ENCODE results near the gene MYPN. TPM values are rescaled to one million over a fixed set of nuclear protein-coding genes. Genes with fewer than 3 reads are reported as not detected.

Gene MYPN
- total and polyA plus RNA-seq, 2 donors from 2014 or later, result 0.06 TPM; not detected in 1

GRCh38 chr10:68073631-68074030 is 35.7 kb upstream of the MYPN start:
- H3K4me3 ChIP-seq (ENCODE audit: low read length in 3 of 3), result peak overlapping the region; percentile 92 to 95 (median 95)
- H3K27me3 ChIP-seq (ENCODE audit: control insufficient read depth, insufficient read depth, low read length), result no peaks in the 10 kb centered on the region
- peaks cover 0 to 8% (median 3%) of the 10 kb centered on the region in 3 donors for H3K4me1 ChIP-seq (ENCODE audit: control insufficient read depth in 2 of 3, insufficient read depth in 2 of 3, low read depth in 1 of 3, low read length in 3 of 3)
- peak overlapping the region in 1 of 3 donors; percentile 98 for H3K9ac ChIP-seq (ENCODE audit: low read length in 3 of 3)
- H3K36me3 ChIP-seq (ENCODE audit: control insufficient read depth in 2 of 3, insufficient read depth in 3 of 3, low read length in 3 of 3), result no peaks in the 10 kb centered on the region
- TF ChIP-seq, protein P1, sequence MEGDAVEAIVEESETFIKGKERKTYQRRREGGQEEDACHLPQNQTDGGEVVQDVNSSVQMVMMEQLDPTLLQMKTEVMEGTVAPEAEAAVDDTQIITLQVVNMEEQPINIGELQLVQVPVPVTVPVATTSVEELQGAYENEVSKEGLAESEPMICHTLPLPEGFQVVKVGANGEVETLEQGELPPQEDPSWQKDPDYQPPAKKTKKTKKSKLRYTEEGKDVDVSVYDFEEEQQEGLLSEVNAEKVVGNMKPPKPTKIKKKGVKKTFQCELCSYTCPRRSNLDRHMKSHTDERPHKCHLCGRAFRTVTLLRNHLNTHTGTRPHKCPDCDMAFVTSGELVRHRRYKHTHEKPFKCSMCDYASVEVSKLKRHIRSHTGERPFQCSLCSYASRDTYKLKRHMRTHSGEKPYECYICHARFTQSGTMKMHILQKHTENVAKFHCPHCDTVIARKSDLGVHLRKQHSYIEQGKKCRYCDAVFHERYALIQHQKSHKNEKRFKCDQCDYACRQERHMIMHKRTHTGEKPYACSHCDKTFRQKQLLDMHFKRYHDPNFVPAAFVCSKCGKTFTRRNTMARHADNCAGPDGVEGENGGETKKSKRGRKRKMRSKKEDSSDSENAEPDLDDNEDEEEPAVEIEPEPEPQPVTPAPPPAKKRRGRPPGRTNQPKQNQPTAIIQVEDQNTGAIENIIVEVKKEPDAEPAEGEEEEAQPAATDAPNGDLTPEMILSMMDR (IDR thresholded peaks at IDR 0.05; ENCODE audit: borderline replicate concordance, extremely low read depth, insufficient read depth), result no peak
- intact Hi-C loops (cut with DNase I), result no loop called here
- DNase-seq (no peak), FAIRE-seq (no peak)
- H3K9me3 ChIP-seq (ENCODE audit: control insufficient read depth in 2 of 3, insufficient read depth in 1 of 3, low read length in 3 of 3), result no peaks in the 10 kb centered on the region
- no peak overlapping the region for H3K27ac ChIP-seq (ENCODE audit: low read depth in 2 of 2, low read length in 2 of 2)

DNA sequence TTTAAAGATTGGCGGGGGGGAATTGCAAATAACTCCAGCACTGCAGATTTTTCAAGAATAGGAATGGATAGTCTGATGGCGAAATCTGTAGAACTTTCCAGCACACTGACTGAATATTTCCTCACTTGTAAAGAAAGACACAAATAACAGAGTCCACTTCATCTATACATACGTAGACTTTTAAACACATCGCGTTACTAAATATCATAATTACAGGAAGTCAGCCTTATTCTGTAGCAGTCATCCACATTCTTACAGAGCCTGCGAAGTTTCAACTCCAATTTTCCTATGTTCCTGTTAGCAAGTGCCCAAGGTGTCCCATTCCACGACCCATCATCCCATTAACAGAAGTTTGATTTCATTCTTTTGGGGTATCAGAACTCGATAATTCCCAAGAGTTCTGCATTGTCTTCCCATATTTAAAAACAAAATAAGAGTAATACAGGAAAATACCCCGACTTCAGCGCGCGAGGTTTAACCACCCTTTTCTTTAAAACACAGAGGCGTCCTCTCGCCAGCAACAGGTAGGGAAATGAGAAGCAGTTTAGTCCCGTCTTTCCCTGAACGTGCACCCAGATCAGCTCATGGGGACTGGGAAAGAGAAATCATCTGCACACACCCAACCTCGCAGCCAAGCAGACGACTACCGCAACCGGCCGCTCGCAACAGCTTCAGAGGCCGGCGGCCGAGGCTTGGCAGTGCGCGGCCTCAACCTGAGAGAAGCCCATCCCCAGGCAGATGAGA is 35.1 kb upstream of the MYPN start:
- Histone ChIP-seq H3K36me3 (ENCODE audit: control insufficient read depth in 2 of 3, insufficient read depth in 3 of 3, low read length in 3 of 3) (no peaks in the 10 kb centered on the region), H3K27me3 (ENCODE audit: control insufficient read depth, insufficient read depth, low read length) (no peaks in the 10 kb centered on the region), H3K4me3 (ENCODE audit: low read length in 3 of 3) (peak overlapping the region; percentile 92 to 95 (median 95)), H3K9me3 (ENCODE audit: control insufficient read depth in 2 of 3, insufficient read depth in 1 of 3, low read length in 3 of 3) (no peaks in the 10 kb centered on the region), H3K9ac (ENCODE audit: low read length in 3 of 3) (peak overlapping the region; percentile 88 to 98 (median 96)), H3K27ac (ENCODE audit: low read depth in 2 of 2, low read length in 2 of 2) (peak overlapping the region; percentile 99), H3K4me1 (ENCODE audit: control insufficient read depth in 2 of 3, insufficient read depth in 2 of 3, low read depth in 1 of 3, low read length in 3 of 3) (peaks cover 0 to 8% (median 3%) of the 10 kb centered on the region in 3 donors)
- TF ChIP-seq, protein P1 (IDR thresholded peaks at IDR 0.05; ENCODE audit: borderline replicate concordance, extremely low read depth, insufficient read depth), result no peak
- FAIRE-seq (no peak), DNase-seq (peak in 2 of 5 donors; percentile 37 to 47)
- intact Hi-C loops (cut with DNase I), result no loop called here

DNA sequence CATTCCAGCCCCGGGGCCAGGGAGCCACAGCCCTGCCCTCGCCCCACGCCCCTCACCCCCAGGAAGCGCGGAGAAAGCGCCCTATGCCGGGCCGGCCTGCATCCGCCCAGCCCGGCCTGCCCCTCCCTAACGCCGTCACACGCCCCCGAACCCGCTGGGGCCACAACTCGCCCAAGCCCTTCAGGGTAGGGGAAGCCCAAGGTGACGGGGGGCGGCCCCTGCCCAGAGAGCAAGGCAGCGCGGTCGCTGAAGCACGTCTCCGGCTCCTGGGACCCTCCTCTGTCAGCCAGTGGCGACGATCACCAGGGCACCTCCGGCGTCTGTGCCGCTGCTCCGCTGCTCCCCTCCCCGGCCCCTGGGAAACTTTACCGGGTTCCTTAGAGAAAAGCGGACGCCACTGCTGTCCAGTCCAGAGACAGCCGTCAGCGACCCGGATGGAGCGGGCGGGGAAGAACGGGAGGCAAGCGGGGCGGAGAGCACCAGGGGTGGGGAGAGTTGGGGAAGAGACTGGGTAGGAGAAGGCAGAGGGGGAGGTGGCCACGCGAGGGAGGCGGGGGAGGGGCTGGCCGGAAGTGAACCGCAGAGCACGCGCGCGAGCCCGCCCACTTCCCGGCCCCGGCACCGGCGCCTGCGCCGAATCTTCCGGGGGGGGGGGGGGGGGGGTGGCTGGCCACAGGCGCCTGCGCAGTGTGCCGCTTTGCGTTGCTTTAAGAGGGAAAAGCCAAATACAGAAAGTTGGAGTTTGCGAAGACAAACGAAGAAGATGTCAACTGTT is 34.3 kb upstream of the MYPN start, which contains the start of gene HERC4:
Gene HERC4 (minus strand): TSS at position 509 of the 775 bp plus-strand sequence. CDS start 2,175 bp downstream, outside the sequence.
- peak within 1 kb of the TSS; percentile 99 for H3K27ac ChIP-seq (ENCODE audit: low read depth in 2 of 2, low read length in 2 of 2)
- H3K4me1 ChIP-seq (ENCODE audit: control insufficient read depth in 2 of 3, insufficient read depth in 2 of 3, low read depth in 1 of 3, low read length in 3 of 3), result peaks cover 0 to 8% (median 3%) of the 10 kb centered on the region in 3 donors
- FAIRE-seq (no peak), DNase-seq (peak; percentile 96 to 98 (median 97))
- intact Hi-C loops (cut with DNase I), result no loop called here
- H3K9ac ChIP-seq (ENCODE audit: low read length in 3 of 3), result peak within 1 kb of the TSS; percentile 88 to 98 (median 96)
- H3K9me3 ChIP-seq (ENCODE audit: control insufficient read depth in 2 of 3, insufficient read depth in 1 of 3, low read length in 3 of 3), result no peaks in the 10 kb centered on the region
- TF ChIP-seq, protein P1 (IDR thresholded peaks at IDR 0.05; ENCODE audit: borderline replicate concordance, extremely low read depth, insufficient read depth), result no peak
- H3K27me3 ChIP-seq (ENCODE audit: control insufficient read depth, insufficient read depth, low read length), result no peaks in the 10 kb centered on the region
- H3K4me3 ChIP-seq (ENCODE audit: low read length in 3 of 3), result peak within 1 kb of the TSS; percentile 92 to 95 (median 95)
- no peaks in the 10 kb centered on the region for H3K36me3 ChIP-seq (ENCODE audit: control insufficient read depth in 2 of 3, insufficient read depth in 3 of 3, low read length in 3 of 3)

All from kidney (tissue), 14 donors.